MCF 10A (cell line): ENCODE results near the gene ITGA3. TPM values are rescaled to one million over a fixed set of nuclear protein-coding genes. Genes with fewer than 3 reads are reported as not detected.

Experiments used
- BruUV-seq: library from RNA; stranded (reverse); fragments of 400-500 nt; replicated peaks from 2 replicates; lab custom pipeline; 2021; lab: Mats Ljungman, UMichigan
- CTCF ChIA-PET: fragments of 300-600 bp; sonication (Branson Sonifier 250); formaldehyde crosslinking; extraction: SDS; loops from one replicate; lab custom pipeline; 2021; ENCODE audit warnings: antibody characterized with exemption, inconsistent platforms; lab: Yijun Ruan, JAX
- POLR2A ChIA-PET: fragments of 300-600, 350-650 bp; sonication (Branson Sonifier 250); formaldehyde crosslinking; extraction: SDS; loops from one replicate; lab custom pipeline; 2020; ENCODE audit warnings: antibody characterized with exemption, inconsistent platforms; lab: Yijun Ruan, JAX
- DNase-seq: peaks from one replicate; pipeline ENCODE4 v3.0.0-alpha.2; 2018; ENCODE audit not compliant: unreplicated experiment
- H3K27ac Mint-ChIP-seq: one replicate; pipeline ENCODE4 v1.8.0; 2022; ENCODE audit warnings: mild to moderate bottlenecking, low read depth, mixed read lengths; ENCODE audit not compliant: unreplicated experiment
- H3K27me3 Mint-ChIP-seq: one replicate; pipeline ENCODE4 v1.8.0; 2022; ENCODE audit warnings: mixed read lengths; ENCODE audit not compliant: insufficient read depth, unreplicated experiment
- H3K36me3 Mint-ChIP-seq: one replicate; pipeline ENCODE4 v1.8.0; 2022; ENCODE audit warnings: mild to moderate bottlenecking, moderate library complexity, mixed read lengths; ENCODE audit not compliant: insufficient read depth, unreplicated experiment
- H3K4me1 Mint-ChIP-seq: one replicate; pipeline ENCODE4 v1.8.0; 2022; ENCODE audit warnings: mixed read lengths; ENCODE audit not compliant: insufficient read depth, unreplicated experiment
- H3K4me3 Mint-ChIP-seq: one replicate; pipeline ENCODE4 v1.8.0; 2022; ENCODE audit warnings: mild to moderate bottlenecking, moderate library complexity, mixed read lengths; ENCODE audit not compliant: unreplicated experiment
- H3K9me3 Mint-ChIP-seq: one replicate; pipeline ENCODE4 v1.8.0; 2022; ENCODE audit warnings: mixed read lengths; ENCODE audit not compliant: unreplicated experiment
- CTCF ChIP-seq: fragments of 200-600 bp; IDR thresholded peaks from one replicate; pipeline ENCODE4 v1.8.0; 2022; ENCODE audit warnings: antibody characterized with exemption, mild to moderate bottlenecking; ENCODE audit not compliant: unreplicated experiment
- intact Hi-C: fragments of 100-400 bp; cut with micrococcal nuclease; formaldehyde crosslinking; loops from 2 replicates; pipeline ENCODE4 v1.14.1; 2022
- total RNA-seq: library from RNA; stranded (reverse); gene quantifications from 2 replicates; pipeline ENCODE4 v1.2.3, GENCODE V29; 2022

ITGA3 gene
- total RNA-seq, 1 experiment from 2014 or later: 588 TPM

- BruUV-seq: no TSS peak
- no peak for DNase-seq
- H3K9me3 Mint-ChIP-seq: no peaks in the 10 kb centered on the region
- H3K4me3 Mint-ChIP-seq: no peak overlapping the region
- POLR2A ChIA-PET: no interaction called here
- no peaks in the 10 kb centered on the region for H3K27me3 Mint-ChIP-seq
- no peaks in the 10 kb centered on the region for H3K36me3 Mint-ChIP-seq
- no peak overlapping the region for H3K27ac Mint-ChIP-seq
- no peak for TF ChIP-seq CTCF
- intact Hi-C loops: no loop called here
- CTCF ChIA-PET: no interaction called here
- peaks cover 52% of the 10 kb centered on the region for H3K4me1 Mint-ChIP-seq
These were observed 13.7 kb upstream of the ITGA3 start for GRCh38 chr17:50042211-50042610.

DNA sequence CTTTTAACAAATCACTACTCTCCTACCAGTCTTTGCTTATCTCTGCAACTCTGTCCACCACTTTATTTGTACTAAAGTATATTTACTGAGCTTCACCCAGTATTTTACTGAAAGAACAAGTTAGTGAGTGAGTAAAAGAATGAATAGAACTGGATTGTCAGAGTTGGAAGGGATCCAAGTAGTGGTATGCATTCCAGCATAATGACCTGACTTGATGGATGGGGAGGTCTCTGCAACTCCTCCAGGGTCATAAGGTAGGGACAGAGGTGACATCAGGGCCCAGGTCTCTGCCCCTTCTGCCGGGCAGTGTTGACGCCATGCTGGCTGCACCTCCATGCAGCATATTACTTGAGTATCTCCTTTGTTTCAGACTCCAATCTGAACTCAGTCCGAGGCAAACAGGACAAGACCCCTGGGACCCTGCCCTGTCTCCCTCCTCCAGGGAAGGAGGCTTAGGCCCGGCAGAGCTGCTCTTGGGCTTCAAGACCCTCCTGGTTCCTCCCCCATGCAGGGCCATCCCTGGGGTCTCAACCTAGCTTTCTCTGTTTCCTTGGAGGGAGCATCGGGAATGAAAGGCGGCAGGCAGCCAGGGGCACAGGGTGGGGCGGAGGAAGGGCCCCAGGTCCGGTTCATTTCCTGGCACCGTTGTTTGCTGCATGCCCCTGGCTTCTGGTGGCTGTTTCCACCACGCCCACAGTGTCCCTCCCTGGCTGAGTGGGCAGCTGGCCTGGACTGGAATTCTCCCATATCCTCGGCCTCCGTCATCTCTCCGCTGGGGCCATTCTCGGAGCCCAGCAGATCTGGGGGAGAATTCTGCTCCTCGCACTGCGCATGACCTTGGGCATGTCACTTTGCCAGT lies 12.4 kb upstream of the ITGA3 start:
- ChIA-PET CTCF (interaction anchor here (0.9 kb wide), 1 partner anchor 16 kb away, joined by 3 read pairs; no protein-coding TSS in a partner anchor), POLR2A (interaction anchor here (0.7 kb wide), 1 partner anchor 9 kb away, joined by 3 read pairs; no protein-coding TSS in a partner anchor)
- intact Hi-C loops: no loop called here
- Mint-ChIP-seq H3K27ac (no peak overlapping the region), H3K4me1 (peaks cover 52% of the 10 kb centered on the region), H3K9me3 (no peaks in the 10 kb centered on the region), H3K4me3 (no peak overlapping the region), H3K36me3 (no peaks in the 10 kb centered on the region), H3K27me3 (no peaks in the 10 kb centered on the region)
- BruUV-seq: no TSS peak
- DNase-seq: peak; percentile 70
- no peak for TF ChIP-seq CTCF

DNA sequence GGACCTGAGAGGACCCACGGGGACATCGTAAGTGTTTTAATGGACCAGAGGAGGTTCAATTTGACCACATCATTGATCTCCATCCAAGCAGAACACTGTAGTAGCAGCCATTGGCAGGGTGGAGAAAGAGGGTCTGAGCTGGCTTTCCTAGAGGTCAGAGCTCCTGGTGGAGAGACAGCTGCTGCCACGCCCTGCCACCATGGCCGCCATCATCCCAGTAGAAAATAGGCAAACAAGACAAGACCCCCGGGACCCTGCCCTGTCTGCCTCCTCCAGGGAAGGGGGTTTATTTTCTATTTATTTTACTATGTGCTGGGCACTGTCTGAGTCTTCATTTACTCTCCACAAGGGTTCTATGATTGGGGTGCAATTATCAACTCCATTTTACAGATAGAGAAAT lies 11.4 kb upstream of the ITGA3 start:
- H3K9me3 Mint-ChIP-seq: no peaks in the 10 kb centered on the region
- no peaks in the 10 kb centered on the region for H3K27me3 Mint-ChIP-seq
- DNase-seq: no peak
- H3K36me3 Mint-ChIP-seq: no peaks in the 10 kb centered on the region
- intact Hi-C loops: no loop called here
- H3K4me3 Mint-ChIP-seq: no peak overlapping the region
- CTCF ChIA-PET: interaction anchor here (1.5 to 1.6 kb wide), 2 partner anchors 12 to 50 kb away, joined by 4 read pairs; no protein-coding TSS in a partner anchor
- H3K27ac Mint-ChIP-seq: peak overlapping the region; percentile 55
- peaks cover 60% of the 10 kb centered on the region for H3K4me1 Mint-ChIP-seq
- TF ChIP-seq CTCF: no peak
- BruUV-seq: no TSS peak
- POLR2A ChIA-PET: interaction anchor here (1.0 to 2.3 kb wide), 3 partner anchors 10 to 16 kb away, joined by 3 to 22 read pairs (median 10); no protein-coding TSS in a partner anchor

GRCh38 chr17:50045154-50045553 lies 10.8 kb upstream of the ITGA3 start:
- DNase-seq: peak; percentile 70
- POLR2A ChIA-PET: interaction anchor here (0.6 to 2.3 kb wide), 4 partner anchors 9 to 20 kb away, joined by 3 to 22 read pairs (median 6); no protein-coding TSS in a partner anchor
- H3K4me3 Mint-ChIP-seq: no peak overlapping the region
- BruUV-seq: no TSS peak
- H3K9me3 Mint-ChIP-seq: no peaks in the 10 kb centered on the region
- intact Hi-C loops: no loop called here
- H3K27ac Mint-ChIP-seq: peak overlapping the region; percentile 55
- no peaks in the 10 kb centered on the region for H3K36me3 Mint-ChIP-seq
- CTCF ChIA-PET: interaction anchor here (1.0 to 1.6 kb wide), 4 partner anchors 12 to 49 kb away, joined by 3 to 5 read pairs (median 4); no protein-coding TSS in a partner anchor
- peaks cover 63% of the 10 kb centered on the region for H3K4me1 Mint-ChIP-seq
- no peaks in the 10 kb centered on the region for H3K27me3 Mint-ChIP-seq
- no peak for TF ChIP-seq CTCF
